ENCODE measurements around the gene CCDC82. TPM values are rescaled to one million over a fixed set of nuclear protein-coding genes. Genes with fewer than 3 reads are reported as not detected.

The CCDC82 gene
- total RNA-seq, 1 experiment from 2014 or later, result 20.1 TPM

GRCh38 chr11:96341211-96342013 lies 48.3 kb downstream of the CCDC82 start:
- Mint-ChIP-seq H3K36me3 (ENCODE audit: insufficient read depth, unreplicated experiment) (peaks cover 49% of the 10 kb centered on the region), H3K27ac (ENCODE audit: unreplicated experiment) (peak overlapping the region; percentile 97), H3K4me3 (ENCODE audit: low read depth, unreplicated experiment) (peak overlapping the region; percentile 95), H3K9me3 (ENCODE audit: low read depth, unreplicated experiment) (no peaks in the 10 kb centered on the region), H3K27me3 (ENCODE audit: unreplicated experiment) (no peaks in the 10 kb centered on the region), H3K4me1 (ENCODE audit: low read depth, unreplicated experiment) (peaks cover 32% of the 10 kb centered on the region)
- CTCF ChIA-PET, result interaction anchor here (0.7 to 2.8 kb wide), 8 partner anchors 16 to 492 kb away, joined by 3 to 28 read pairs (median 6); no protein-coding TSS in a partner anchor
- peak; percentile 65 for DNase-seq
- no peak for TF ChIP-seq CTCF (IDR thresholded peaks at IDR 0.05; ENCODE audit: unreplicated experiment)
- intact Hi-C loops (cut with micrococcal nuclease; ENCODE audit: unreplicated experiment), result loop anchor here (2.0 to 5.0 kb wide), 9 partner anchors 27 to 505 kb away; no protein-coding TSS in a partner anchor
- BruUV-seq (replicated peaks), result no TSS peak

- Mint-ChIP-seq H3K4me3 (ENCODE audit: low read depth, unreplicated experiment) (peak overlapping the region; percentile 95), H3K27ac (ENCODE audit: unreplicated experiment) (peak overlapping the region; percentile 97), H3K36me3 (ENCODE audit: insufficient read depth, unreplicated experiment) (peaks cover 49% of the 10 kb centered on the region), H3K9me3 (ENCODE audit: low read depth, unreplicated experiment) (no peaks in the 10 kb centered on the region), H3K4me1 (ENCODE audit: low read depth, unreplicated experiment) (peaks cover 39% of the 10 kb centered on the region), H3K27me3 (ENCODE audit: unreplicated experiment) (no peaks in the 10 kb centered on the region)
- TF ChIP-seq CTCF (IDR thresholded peaks at IDR 0.05; ENCODE audit: unreplicated experiment), result no peak
- intact Hi-C loops (cut with micrococcal nuclease; ENCODE audit: unreplicated experiment), result loop anchor here (2.0 to 5.0 kb wide), 6 partner anchors 34 to 328 kb away; no protein-coding TSS in a partner anchor
- BruUV-seq (replicated peaks), result TSS peak; percentile 4
- DNase-seq, result no peak
- CTCF ChIA-PET, result interaction anchor here (0.7 to 1.9 kb wide), 5 partner anchors 16 to 491 kb away, joined by 3 to 6 read pairs (median 4); no protein-coding TSS in a partner anchor
These were observed 49.2 kb downstream of the CCDC82 start for GRCh38 chr11:96340555-96340885.

- Mint-ChIP-seq H3K36me3 (ENCODE audit: insufficient read depth, unreplicated experiment) (peaks cover 49% of the 10 kb centered on the region), H3K4me3 (ENCODE audit: low read depth, unreplicated experiment) (peak overlapping the region; percentile 95), H3K9me3 (ENCODE audit: low read depth, unreplicated experiment) (no peaks in the 10 kb centered on the region), H3K27me3 (ENCODE audit: unreplicated experiment) (no peaks in the 10 kb centered on the region), H3K27ac (ENCODE audit: unreplicated experiment) (peak overlapping the region; percentile 97), H3K4me1 (ENCODE audit: low read depth, unreplicated experiment) (peaks cover 42% of the 10 kb centered on the region)
- DNase-seq, result peak; percentile 29
- CTCF ChIA-PET, result interaction anchor here (0.7 to 1.6 kb wide), 5 partner anchors 15 to 491 kb away, joined by 3 to 6 read pairs (median 3); no protein-coding TSS in a partner anchor
- intact Hi-C loops (cut with micrococcal nuclease; ENCODE audit: unreplicated experiment), result loop anchor here (2.0 to 5.0 kb wide), 6 partner anchors 33 to 328 kb away; no protein-coding TSS in a partner anchor
- BruUV-seq (replicated peaks), result no TSS peak
- TF ChIP-seq CTCF (IDR thresholded peaks at IDR 0.05; ENCODE audit: unreplicated experiment), result no peak
These were observed 49.8 kb downstream of the CCDC82 start for GRCh38 chr11:96339706-96340554.

- DNase-seq, result no peak
- Mint-ChIP-seq H3K9me3 (ENCODE audit: low read depth, unreplicated experiment) (no peaks in the 10 kb centered on the region), H3K27me3 (ENCODE audit: unreplicated experiment) (no peaks in the 10 kb centered on the region), H3K4me1 (ENCODE audit: low read depth, unreplicated experiment) (peaks cover 42% of the 10 kb centered on the region), H3K4me3 (ENCODE audit: low read depth, unreplicated experiment) (peak overlapping the region; percentile 95), H3K27ac (ENCODE audit: unreplicated experiment) (peak overlapping the region; percentile 70), H3K36me3 (ENCODE audit: insufficient read depth, unreplicated experiment) (peaks cover 49% of the 10 kb centered on the region)
- CTCF ChIA-PET, result interaction anchor here (1.0 to 1.6 kb wide), 4 partner anchors 28 to 490 kb away, joined by 3 to 6 read pairs (median 4); no protein-coding TSS in a partner anchor
- no TSS peak for BruUV-seq (replicated peaks)
- TF ChIP-seq CTCF (IDR thresholded peaks at IDR 0.05; ENCODE audit: unreplicated experiment), result no peak
- intact Hi-C loops (cut with micrococcal nuclease; ENCODE audit: unreplicated experiment), result no loop called here
These were observed 50.6 kb downstream of the CCDC82 start for GRCh38 chr11:96338910-96339705.

All from Calu3 (cell line).